HEK293 (cell line): ENCODE results near the gene RNF2.

Experiments
- CTCF ChIA-PET: fragments of 350-600 bp; formaldehyde crosslinking; extraction: SDS; loops from one replicate; lab custom pipeline; 2021; ENCODE audit warnings: antibody characterized with exemption; lab: Yijun Ruan, JAX
- POLR2A ChIA-PET: fragments of 300-600 bp; formaldehyde crosslinking; extraction: SDS; loops from one replicate; lab custom pipeline; 2020; ENCODE audit warnings: antibody characterized with exemption, inconsistent platforms; lab: Yijun Ruan, JAX
- H3K27ac ChIP-seq: fragments of 200-500 bp; sonication (Bioruptor generic); 2 replicates; pipeline ENCODE4 v1.5.1; 2014; ENCODE audit warnings: low read depth, low read length, control low read depth, inconsistent platforms; ENCODE audit errors: extremely low read depth
- H3K36me3 ChIP-seq, 2 experiments: fragments of 200-500 bp in 1 of 2; sonication (Bioruptor generic) in 1 of 2; 1 replicate in 1 of 2; 2 replicates in 1 of 2; pipeline ENCODE4 v1.5.1; 2014 to 2017; ENCODE audit warnings: inconsistent platforms in 2 of 2, low read length in 2 of 2; ENCODE audit not compliant: control insufficient read depth in 2 of 2, insufficient read depth in 1 of 2
- H3K4me1 ChIP-seq: fragments of 200-500 bp; sonication (Bioruptor generic); 2 replicates; pipeline ENCODE4 v1.5.1; 2014; ENCODE audit warnings: mild to moderate bottlenecking, low read length, inconsistent platforms; ENCODE audit not compliant: control insufficient read depth, insufficient read depth
- H3K4me3 ChIP-seq: 2 replicates; pipeline ENCODE4 v1.5.1; 2011; ENCODE audit warnings: low read depth, mild to moderate bottlenecking, control low read depth, low read length, moderate library complexity
- H3K9me3 ChIP-seq: fragments of 200-500 bp; sonication (Bioruptor generic); 2 replicates; pipeline ENCODE4 v1.5.1; 2014; ENCODE audit warnings: low read depth, low read length, inconsistent platforms; ENCODE audit not compliant: control insufficient read depth, insufficient read depth
- BCL11A ChIP-seq: fragments of 450-650 bp; formaldehyde crosslinking; IDR thresholded peaks from 2 replicates; pipeline ENCODE4 v1.5.1; 2016; ENCODE audit warnings: low read depth, missing biosample characterization, missing genetic modification characterization
- IKZF3 ChIP-seq: fragments of 450-650 bp; IDR thresholded peaks from 2 replicates; pipeline ENCODE4 v1.5.0; 2018; ENCODE audit warnings: missing biosample characterization, mild to moderate bottlenecking, missing genetic modification characterization, moderate library complexity
- KLF16 ChIP-seq: fragments of 450-650 bp; formaldehyde crosslinking; IDR thresholded peaks from 2 replicates; pipeline ENCODE4 v1.5.1; 2017; ENCODE audit warnings: missing biosample characterization, missing genetic modification characterization
- KLF8 ChIP-seq: fragments of 450-650 bp; formaldehyde crosslinking; IDR thresholded peaks from 2 replicates; pipeline ENCODE4 v1.5.1; 2016; ENCODE audit warnings: missing biosample characterization, missing genetic modification characterization
- TRIM28 ChIP-seq: IDR thresholded peaks from 2 replicates; pipeline ENCODE4 v1.6.1; 2011; ENCODE audit warnings: low read length, control low read depth, borderline replicate concordance
- ZBTB10 ChIP-seq: fragments of 450-650 bp; formaldehyde crosslinking; IDR thresholded peaks from 2 replicates; pipeline ENCODE4 v1.5.1; 2016; ENCODE audit warnings: missing biosample characterization, missing genetic modification characterization
- ZBTB44 ChIP-seq: fragments of 450-650 bp; IDR thresholded peaks from 2 replicates; pipeline ENCODE4 v1.5.1; 2018; ENCODE audit warnings: missing biosample characterization, mild to moderate bottlenecking, missing genetic modification characterization
- ZEB2 ChIP-seq: fragments of 450-650 bp; formaldehyde crosslinking; IDR thresholded peaks from 2 replicates; pipeline ENCODE4 v1.5.1; 2016; ENCODE audit warnings: missing biosample characterization, missing genetic modification characterization
- ZNF121 ChIP-seq: fragments of 450-650 bp; formaldehyde crosslinking; IDR thresholded peaks from 2 replicates; pipeline ENCODE4 v1.5.1; 2016; ENCODE audit warnings: missing biosample characterization, missing genetic modification characterization
- ZNF132 ChIP-seq: fragments of 450-650 bp; formaldehyde crosslinking; IDR thresholded peaks from 2 replicates; pipeline ENCODE4 v1.5.1; 2017; ENCODE audit warnings: missing biosample characterization, missing genetic modification characterization, borderline replicate concordance
- ZNF16 ChIP-seq: fragments of 450-650 bp; formaldehyde crosslinking; IDR thresholded peaks from 2 replicates; pipeline ENCODE4 v1.5.1; 2016; ENCODE audit warnings: low read depth, missing biosample characterization, missing genetic modification characterization
- ZNF19 ChIP-seq: fragments of 450-650 bp; formaldehyde crosslinking; IDR thresholded peaks from 2 replicates; pipeline ENCODE4; 2016; ENCODE audit warnings: missing biosample characterization, missing genetic modification characterization, low read depth
- ZNF221 ChIP-seq: fragments of 450-650 bp; formaldehyde crosslinking; IDR thresholded peaks from 2 replicates; pipeline ENCODE4 v1.5.1; 2017; ENCODE audit warnings: missing biosample characterization, missing genetic modification characterization, borderline replicate concordance
- ZNF23 ChIP-seq: fragments of 450-650 bp; formaldehyde crosslinking; IDR thresholded peaks from 2 replicates; pipeline ENCODE4 v1.5.1; 2016; ENCODE audit warnings: missing biosample characterization, missing genetic modification characterization, borderline replicate concordance
- ZNF391 ChIP-seq: fragments of 450-650 bp; formaldehyde crosslinking; IDR thresholded peaks from 2 replicates; pipeline ENCODE4 v1.5.1; 2016; ENCODE audit warnings: low read depth, missing biosample characterization, missing genetic modification characterization, borderline replicate concordance
- ZNF426 ChIP-seq: fragments of 450-650 bp; formaldehyde crosslinking; IDR thresholded peaks from 2 replicates; pipeline ENCODE4 v1.5.1; 2017; ENCODE audit warnings: missing biosample characterization, missing genetic modification characterization, mild to moderate bottlenecking, inconsistent platforms, moderate library complexity
- ZNF544 ChIP-seq: fragments of 450-650 bp; formaldehyde crosslinking; IDR thresholded peaks from 2 replicates; pipeline ENCODE4 v1.5.0; 2017; ENCODE audit warnings: missing biosample characterization, missing genetic modification characterization
- ZNF549 ChIP-seq: fragments of 450-650 bp; IDR thresholded peaks from 2 replicates; pipeline ENCODE4 v1.5.1; 2018; ENCODE audit warnings: missing biosample characterization, missing genetic modification characterization, mild to moderate bottlenecking, inconsistent platforms, moderate library complexity
- ZNF660 ChIP-seq: fragments of 450-650 bp; IDR thresholded peaks from 2 replicates; pipeline ENCODE4 v1.5.1; 2018; ENCODE audit warnings: missing biosample characterization, mild to moderate bottlenecking, missing genetic modification characterization
- ZNF692 ChIP-seq: fragments of 450-650 bp; formaldehyde crosslinking; IDR thresholded peaks from 2 replicates; pipeline ENCODE4 v1.5.1; 2016; ENCODE audit warnings: missing biosample characterization, missing genetic modification characterization
- ZNF830 ChIP-seq: fragments of 450-650 bp; IDR thresholded peaks from 2 replicates; pipeline ENCODE4 v1.5.0; 2018; ENCODE audit warnings: missing biosample characterization, missing genetic modification characterization, low read depth, mild to moderate bottlenecking, moderate library complexity

The RNF2 gene

GRCh38 chr1:185050823-185051451 is 5.6 kb downstream of the RNF2 start:
- H3K27ac ChIP-seq = no peak overlapping the region
- ChIA-PET POLR2A (no interaction called here), CTCF (no interaction called here)
- no peak overlapping the region for H3K4me3 ChIP-seq
- no peaks in the 10 kb centered on the region for H3K9me3 ChIP-seq
- no peak for TF ChIP-seq ZBTB10
- no peak for TF ChIP-seq ZBTB44 (tag by site-specific recombination)
- 0 out of 2 replicates have a peak, but pooled peaks have one; percentile 25 for TF ChIP-seq ZNF660
- no peak for TF ChIP-seq IKZF3 (tag by site-specific recombination)
- TF ChIP-seq BCL11A = no peak
- TF ChIP-seq TRIM28 = peak; percentile 60; the same call in 1 of the 2 replicates
- TF ChIP-seq KLF16 (tag by site-specific recombination) = no peak
- H3K36me3 ChIP-seq = no peaks in the 10 kb centered on the region
- peaks cover 9% of the 10 kb centered on the region for H3K4me1 ChIP-seq

- ChIA-PET POLR2A (no interaction called here), CTCF (no interaction called here)
These were observed 7.8 kb downstream of the RNF2 start for GRCh38 chr1:185053204-185053603.

GRCh38 chr1:185054365-185055060 is 9.2 kb downstream of the RNF2 start:
- Histone ChIP-seq H3K36me3 (no peaks in the 10 kb centered on the region; a peak in 1 of 3 replicates), H3K9me3 (no peaks in the 10 kb centered on the region), H3K4me3 (no peak overlapping the region), H3K27ac (no peak overlapping the region), H3K4me1 (peaks cover 10% of the 10 kb centered on the region)
- ChIA-PET CTCF (interaction anchor here (0.5 to 0.7 kb wide), 2 partner anchors 8 to 1095 kb away, joined by 3 to 4 read pairs; no protein-coding TSS in a partner anchor), POLR2A (no interaction called here)
- TF ChIP-seq ZNF391 (tag by site-specific recombination) = no peak
- no peak for TF ChIP-seq ZNF830 (tag by site-specific recombination)
- TF ChIP-seq ZNF544 (tag by site-specific recombination) = no peak
- no peak for TF ChIP-seq ZBTB10
- no peak for TF ChIP-seq ZNF19 (tag by site-specific recombination)
- TF ChIP-seq ZNF221 (tag by site-specific recombination) = no peak
- no peak for TF ChIP-seq ZEB2 (tag by site-specific recombination)
- no peak for TF ChIP-seq ZNF23
- TF ChIP-seq ZNF692 = no peak
- no peak for TF ChIP-seq ZNF16
- TF ChIP-seq ZNF426 (tag by site-specific recombination) = no peak
- no peak for TF ChIP-seq ZNF132 (tag by site-specific recombination)
- no peak for TF ChIP-seq KLF8 (tag by site-specific recombination)

More at GRCh38 chr1:185053204-185053603, 7.8 kb downstream of the RNF2 start:
- TF ChIP-seq ZNF121 (tag by site-specific recombination) (peak; percentile 48; the same call in 1 of the 2 replicates), ZNF549 (no peak)
- Histone ChIP-seq H3K4me3 (no peak overlapping the region), H3K36me3 (no peaks in the 10 kb centered on the region; a peak in 1 of 3 replicates), H3K4me1 (peaks cover under 1% of the 10 kb centered on the region), H3K9me3 (no peaks in the 10 kb centered on the region), H3K27ac (no peak overlapping the region)
